Measurements from ENCODE around the gene MKS1.

MKS1 gene

DNA sequence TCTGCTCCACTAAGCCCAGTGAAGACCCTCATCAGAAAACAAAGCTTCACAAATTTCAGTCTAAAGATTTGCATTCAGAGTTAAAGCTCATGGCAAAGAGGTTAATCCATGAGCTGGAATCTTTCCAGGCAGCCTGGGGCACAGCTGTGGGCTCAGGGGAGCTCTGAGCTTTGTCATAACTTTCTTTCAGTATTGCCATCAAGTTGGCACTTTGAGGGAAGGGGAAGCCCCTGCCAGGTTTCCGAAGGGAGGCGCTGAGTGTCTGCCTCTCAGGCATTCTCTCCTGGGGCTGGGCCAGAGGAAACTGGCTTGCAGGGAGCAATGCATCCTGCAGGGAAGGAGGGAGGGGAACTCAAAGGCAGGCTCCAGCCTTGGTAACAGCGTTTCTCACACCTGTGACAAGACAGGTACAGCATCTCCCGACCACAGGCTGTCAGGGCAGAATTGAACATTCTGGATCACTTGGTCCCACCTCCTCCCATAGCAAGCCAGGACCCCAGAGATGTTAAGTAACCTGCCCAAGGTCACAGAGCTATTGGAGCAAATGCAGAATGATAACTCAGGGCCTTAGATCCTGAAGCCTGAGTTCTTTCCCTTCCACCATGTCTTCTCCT, 23.2 kb upstream of the MKS1 start:
- no peak for DNase-seq

DNA sequence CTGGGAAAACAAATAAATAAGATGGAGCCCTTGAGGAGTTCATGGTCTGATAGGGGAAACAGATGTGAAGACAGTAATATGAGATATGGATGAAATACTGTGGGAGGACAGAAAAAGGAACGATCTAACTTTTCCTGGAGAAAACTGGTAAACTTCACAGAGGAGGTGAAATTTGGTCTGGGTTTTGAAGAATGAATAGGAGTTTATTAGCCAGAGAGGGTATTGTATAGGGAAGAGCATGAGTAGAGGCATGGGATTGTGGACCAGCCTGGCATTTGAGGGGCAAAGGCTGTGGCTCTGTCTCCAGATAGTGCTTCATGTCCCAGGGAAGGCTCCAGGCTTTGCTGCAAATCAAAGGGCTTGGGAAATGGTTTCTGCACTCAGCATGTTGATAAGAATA, 20.9 kb upstream of the MKS1 start:
- no peak for DNase-seq

DNA sequence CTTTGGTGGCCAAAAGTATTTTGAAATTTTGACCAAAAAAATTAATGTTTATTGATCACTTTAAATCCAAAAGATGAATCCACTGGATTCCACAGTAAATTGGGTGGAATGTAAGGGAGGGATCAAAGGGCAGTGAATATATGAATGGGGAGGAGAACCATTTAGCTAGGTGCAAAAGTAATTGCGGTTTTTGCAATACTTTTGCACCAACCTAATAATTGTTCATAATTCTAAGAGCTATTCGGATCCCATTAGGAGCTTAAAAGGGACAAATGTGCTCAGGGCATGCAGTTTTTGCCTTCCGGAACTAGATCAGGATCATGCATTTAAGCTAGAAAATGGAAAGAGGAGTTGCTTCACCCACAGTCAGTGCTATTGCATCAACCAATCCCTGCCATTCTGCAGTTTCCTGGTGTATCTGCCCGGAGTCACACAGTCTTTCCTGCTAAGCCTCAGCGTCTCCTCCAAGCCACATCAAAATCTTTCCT, 19.1 kb upstream of the MKS1 start, which contains the start of gene LPO:
Gene LPO, plus strand, starts transcription at position 438 of the 488 bp plus-strand sequence. CDS start 4,396 bp downstream, outside the sequence.
- no peak for DNase-seq

DNA sequence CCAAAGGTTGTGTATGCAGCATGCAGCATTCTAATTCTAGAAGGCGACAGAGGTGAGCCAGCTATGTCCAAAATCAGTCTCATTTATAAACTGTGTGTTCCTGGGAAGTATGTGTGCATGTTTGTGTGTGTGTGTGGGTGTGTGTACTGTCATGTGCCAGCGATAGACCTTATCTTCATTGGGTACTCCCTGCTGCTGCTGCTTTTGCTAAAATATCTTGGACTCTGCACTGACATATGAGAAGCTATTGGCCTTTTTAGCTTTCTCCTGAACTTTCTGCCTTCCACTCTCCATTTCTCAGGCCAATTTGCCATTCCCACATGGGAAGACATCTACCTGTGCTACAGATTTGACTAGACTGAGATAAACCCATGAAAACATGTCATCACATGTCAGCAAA, 17.3 kb upstream of the MKS1 start:
- no peak for DNase-seq

DNA sequence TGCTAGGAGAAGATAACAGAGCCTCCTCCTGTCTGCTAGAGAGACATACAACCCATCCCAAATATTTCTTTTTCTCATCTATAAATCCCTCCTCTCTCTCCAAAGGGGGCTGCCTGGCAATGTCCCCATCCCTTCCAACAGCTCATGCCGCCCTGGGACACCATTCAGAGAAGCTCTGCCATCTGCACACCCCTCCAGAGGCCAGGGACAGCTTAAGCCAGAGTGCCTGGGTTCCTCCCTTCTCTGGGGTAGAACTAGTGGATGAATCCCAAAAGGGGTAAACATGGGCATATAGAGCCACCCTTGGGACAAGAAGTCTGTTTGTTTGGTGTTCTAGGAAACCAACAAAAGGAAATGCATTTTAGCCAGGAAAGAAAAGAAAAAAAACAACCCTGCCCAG, 16.8 kb upstream of the MKS1 start:
- no peak for DNase-seq

DNA sequence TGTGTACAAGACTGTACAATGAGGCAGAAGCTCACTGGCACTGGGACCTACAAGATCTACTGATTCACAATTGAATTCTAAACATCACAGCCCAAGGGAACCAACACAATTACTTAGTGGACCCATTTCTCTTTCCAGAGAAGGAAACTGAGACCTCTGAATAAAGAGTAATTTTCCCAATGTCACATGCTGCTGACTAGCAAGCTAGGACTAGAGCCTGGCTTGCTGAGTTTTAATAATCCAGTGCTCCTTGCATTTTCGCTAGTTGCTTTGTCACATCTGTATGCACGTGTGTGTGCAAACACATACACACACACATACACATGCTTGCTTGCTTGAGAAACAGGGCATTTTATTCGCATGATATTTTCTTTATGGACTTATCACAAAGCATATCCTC, 15.5 kb upstream of the MKS1 start:
- no peak for DNase-seq

DNA sequence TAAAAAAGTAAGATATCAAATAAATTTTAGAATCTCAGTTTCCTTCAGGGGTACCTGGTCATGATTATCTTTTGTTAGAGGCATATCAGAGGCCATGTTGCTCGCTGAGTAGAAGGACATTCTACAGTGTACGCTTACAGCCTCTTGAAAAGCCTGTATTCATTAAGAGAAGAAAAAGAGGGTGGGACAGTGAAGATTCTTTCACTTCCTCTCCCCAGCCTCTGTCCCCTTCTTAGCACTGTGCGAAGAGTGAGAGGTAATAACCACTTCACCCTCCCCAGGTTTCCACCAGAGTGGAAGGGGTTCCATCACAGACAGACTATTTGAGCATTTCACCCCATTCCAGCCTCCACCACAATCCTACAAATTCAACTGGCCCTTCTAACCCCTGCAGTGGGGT, 14.5 kb upstream of the MKS1 start:
- DNase-seq: no peak

DNA sequence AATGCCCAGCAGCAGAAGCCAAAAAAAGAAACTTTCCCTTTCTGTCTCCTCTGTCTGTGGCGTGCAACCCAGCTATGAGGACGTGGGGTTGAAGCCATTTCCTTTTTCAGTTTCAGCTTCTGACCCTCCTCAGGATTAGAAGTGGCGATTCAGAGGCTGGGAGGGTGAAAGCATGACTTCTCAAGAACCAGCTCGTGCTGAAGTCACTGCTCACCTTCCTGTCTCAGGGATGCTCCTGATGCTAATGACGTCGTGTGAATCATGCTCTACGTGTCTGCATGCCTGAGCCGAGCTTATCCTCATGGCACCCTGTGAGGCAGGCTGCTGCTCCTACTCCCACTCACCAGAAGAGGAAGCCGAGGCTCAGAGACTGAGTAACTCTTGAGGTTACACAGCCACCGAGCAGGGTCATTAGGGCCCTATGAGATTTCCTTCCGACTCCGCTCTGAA, 13.7 kb upstream of the MKS1 start:
- DNase-seq: no peak

DNA sequence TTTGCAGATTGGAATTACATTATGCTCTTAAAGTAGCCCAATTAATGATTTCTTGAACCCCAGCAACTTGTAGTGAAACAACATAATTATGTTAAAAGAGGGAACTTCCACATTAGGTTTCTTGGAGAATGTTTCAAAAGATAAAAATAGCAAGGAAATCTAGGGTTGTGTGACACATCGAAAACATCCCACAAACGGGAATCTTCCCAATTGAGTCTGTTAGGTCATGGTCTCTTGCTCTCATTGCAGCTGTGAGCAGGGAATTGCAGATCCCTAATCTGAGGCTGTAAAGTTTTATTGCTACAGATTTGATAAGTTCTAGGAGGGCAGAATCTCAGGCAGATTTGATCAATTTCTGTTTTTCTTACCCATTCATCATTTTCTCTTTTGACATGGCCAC, 12.6 kb upstream of the MKS1 start:
- DNase-seq: no peak

DNA sequence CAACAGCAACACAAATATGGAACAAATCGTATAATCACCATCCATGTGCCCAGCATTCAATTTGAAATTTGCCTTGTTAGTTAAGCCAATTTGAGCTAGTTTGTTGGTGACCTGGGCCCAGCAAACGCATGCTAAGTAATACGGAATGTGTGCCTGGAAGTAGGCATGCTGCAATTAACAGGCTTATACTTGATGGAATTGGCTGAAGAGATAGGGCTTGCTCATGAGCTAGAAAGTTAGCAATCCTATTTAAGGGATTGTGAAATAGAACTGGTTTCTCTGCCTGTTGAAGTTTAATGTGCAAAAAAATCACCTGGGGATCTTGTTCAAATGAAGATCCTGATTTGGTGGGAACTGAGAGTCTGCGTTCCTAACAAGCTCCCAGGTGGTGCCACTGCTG, 10.8 kb upstream of the MKS1 start:
- no peak for DNase-seq

DNA sequence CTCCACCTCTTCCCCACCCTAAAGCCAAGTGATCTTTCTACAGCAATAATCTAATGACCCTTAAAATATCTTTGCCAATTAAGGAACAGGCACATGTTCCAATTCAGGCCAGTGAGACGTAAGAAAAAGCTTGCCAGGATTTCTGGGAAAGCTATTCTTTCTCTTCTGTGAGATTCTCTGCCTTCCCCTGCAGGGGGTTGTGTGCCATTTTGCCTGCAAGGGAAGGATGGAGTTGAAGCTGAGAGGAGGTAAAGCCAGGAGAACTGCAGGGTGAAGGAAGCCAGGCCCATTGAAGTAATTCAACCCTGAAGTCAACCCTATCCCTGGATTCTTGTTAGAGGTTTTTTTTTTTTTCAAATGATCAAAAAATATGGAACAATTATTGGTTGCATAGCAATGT, 10.3 kb upstream of the MKS1 start:
- DNase-seq: no peak

DNA sequence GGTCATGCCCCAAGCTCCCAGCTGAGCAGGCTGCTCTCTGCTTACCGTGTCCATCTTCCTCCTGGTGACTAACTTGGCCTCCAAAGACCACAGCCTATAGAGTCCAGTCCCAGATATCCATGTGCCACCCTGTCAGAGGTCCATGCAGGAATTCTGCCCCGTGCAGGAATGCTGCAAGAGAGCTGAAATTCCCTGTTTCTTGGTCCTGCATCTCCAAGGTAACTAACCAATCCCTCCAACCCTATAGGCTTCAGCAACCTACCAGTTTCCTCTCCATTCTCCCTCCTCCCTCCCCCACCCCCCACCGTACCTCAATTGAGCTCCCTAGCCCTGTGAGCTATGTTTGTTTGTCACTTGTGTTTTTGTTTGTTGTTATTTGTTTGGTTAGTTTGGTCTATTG, 9.6 kb upstream of the MKS1 start:
- DNase-seq: no peak

DNA sequence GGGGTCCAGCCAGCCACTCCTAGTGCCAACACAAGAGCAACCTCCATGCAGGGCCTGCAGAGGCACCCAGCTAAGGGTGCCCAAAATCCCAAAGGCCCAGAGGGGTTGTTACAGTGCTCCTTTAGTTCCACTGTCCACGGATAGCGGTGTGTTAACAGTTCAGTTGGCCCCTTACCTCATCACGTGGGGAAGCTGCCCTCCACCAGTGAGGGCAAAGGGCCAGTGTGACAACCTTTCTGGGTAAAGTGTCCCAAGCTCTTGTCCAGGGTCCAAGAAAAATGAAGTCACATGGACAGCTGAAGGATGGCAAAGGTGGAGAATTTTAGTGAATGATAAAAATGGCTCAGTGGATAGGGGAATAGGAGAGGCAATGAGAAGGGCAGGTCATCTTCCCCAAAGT, 8.7 kb upstream of the MKS1 start:
- DNase-seq: no peak

DNA sequence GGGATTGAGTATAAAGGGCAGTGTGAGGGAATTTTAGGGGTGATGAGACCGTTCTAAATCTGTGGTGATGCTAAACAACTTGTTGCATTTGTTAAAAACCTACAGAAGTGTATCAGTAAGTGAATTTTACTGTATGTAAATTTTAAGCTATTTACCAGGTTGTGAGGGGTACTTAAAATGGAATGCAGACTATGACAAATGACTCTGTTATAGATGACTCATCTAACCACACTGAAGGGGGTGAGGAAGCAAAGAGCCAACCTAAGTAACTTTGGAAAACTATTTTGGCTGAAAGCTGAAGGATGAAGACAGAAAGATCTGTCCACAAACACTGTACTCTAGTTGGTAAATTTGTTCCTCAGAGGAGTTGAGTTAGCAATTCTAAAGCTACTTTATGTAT, 5.3 kb upstream of the MKS1 start:
- DNase-seq: no peak

DNA sequence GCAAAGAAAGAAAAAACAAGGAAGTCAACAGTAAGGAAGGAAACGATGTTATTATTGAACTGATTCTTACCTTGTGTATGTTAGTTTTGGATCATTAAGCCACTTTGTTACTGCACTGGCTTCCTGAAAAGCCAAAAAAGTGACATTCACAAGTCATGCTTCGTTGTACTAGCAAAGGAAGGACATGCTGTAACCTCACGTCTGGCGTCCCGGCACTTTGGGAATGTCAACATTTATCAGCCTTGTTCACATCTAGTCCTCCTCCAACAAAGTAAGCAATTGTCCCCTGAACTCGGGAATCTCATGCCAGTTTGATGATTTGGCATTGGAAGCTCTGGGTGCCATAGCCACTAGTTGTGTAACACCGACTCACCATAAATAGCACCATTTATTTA, 731 bp upstream of the MKS1 start:
- no peak for DNase-seq

DNA sequence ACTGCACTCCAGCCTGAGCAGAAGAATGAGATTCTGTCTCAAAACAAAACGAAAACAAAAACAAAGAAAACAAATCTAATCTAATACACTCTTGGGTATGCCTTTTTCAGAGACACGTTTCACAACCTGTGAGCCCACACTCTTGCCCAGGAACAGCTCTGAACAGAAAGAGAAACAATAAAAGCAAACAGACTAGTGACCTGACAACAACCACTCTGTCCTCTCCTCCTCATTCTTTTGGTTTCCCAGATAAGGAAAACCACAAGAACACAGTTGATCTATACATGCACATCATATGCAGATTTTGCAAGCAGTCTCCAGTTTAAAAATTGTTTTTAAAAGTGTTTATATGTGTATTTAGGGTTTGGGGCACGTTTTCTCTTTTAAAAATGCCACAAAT, 1.3 kb downstream of the MKS1 start:
- no peak for DNase-seq

DNA sequence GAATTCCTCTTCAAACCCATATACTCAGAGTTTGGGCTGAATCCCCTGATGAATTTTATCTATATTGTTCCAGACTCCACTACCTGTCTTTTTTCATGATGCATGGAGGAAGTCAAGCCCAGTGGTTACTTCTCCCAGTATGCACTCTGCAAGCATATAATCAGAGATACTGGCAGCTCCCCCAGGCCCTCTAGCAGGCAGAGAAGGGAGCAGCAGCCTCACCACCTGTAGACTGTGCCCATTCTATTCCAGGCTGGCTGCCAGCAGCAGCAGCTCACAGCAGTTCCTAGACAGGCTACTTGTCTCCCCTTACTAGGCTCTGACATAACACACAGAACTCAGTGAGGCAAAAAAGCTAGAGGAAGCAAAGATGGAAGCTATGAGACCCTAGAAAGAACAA, 3.4 kb downstream of the MKS1 start:
- no peak for DNase-seq

DNA sequence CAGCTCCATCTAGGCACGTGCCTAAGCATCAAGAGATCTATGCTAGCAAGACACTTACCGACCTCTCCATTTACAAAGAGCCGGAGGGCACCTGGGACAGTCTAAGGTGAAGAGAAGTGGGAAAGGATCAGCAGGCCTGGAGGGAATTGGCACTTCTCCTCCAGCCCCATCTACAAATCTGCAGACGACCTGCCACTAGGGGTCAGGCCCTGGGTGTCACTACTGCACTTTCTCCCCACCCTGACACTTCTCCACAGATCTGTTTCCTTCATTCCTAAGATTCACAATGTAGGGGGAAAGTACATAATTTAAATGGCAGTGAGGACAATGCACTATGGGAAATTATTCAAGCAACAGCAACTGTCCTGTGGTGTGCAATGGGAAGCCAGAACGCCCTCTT, 8.1 kb downstream of the MKS1 start:
- DNase-seq: no peak

DNA sequence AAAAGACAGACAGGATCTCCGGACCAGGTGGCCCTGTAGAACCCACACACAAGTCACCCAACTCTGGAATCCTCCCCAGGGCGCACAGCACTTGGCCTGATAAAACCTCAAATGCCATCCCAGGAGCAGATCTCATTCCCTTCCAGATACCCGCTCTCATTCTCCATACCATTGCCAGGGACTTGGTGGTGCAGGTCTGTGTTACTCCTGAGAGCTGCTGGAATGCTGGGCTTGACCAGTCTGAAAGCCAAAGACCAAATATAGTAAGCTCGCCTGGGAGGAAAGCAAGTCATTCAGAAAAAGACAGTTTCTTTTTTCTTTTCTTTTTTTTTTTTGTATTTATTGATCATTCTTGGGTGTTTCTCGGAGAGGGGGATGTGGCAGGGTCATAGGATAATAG, 10.7 kb downstream of the MKS1 start:
- DNase-seq: no peak

DNA sequence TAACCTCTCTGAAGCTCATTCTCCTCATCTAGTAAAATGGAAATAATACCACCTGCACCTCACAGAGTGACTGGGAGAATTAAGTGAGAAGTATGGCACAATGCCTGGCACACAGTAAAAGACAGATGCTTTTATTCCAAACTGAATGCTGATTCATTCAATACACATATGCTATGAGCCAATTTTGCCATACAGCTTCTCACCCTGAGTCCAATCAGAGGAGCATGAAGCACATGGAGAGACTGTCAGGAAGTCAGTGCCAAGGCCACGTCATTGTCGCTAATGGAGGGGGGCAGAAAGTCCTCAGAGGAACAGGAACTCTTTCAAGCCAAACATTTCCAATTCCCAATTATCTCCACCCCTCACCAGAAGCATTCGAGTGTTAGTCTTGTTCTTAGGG, 11.6 kb downstream of the MKS1 start:
- DNase-seq: no peak

DNA sequence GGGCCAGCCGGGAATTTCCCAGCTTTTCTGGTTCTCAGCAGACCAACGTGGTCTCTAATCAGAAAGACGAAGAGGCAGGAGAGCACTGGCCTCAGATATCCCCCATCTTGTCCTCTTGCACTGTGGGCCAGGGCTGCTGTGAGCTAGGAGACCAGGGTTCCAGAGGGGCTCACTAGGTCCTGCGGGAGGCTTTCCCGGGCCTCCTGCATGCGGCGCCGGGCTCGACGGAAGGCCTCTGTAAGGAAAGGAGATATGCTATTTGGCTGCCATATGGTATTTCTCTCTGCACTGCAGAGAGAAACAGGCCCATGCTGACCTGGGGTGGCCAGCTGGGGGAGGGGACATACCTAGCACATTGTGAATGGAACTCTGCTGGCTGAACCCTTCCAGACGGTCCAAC, 13.1 kb downstream of the MKS1 start:
- no peak for DNase-seq

DNA sequence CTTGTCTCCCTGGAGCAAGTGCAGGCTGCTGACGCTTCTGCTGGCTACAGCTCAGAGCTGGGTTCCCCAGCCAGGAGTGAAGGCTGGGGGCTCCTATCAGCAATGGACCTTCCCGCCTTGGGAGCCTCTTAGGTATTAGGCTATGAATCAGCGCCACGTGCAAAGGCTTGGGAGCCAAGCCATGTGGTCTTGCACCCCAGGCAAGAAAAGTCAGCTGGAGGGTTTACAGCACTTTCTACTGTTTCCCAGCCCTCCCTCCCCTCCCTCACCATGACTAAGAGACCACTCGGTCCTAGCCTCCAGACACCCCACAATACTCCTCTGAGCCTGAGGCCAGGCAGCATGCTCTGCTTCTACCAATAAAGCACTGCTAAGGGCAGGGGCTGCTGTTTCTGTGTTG, 14.3 kb downstream of the MKS1 start:
- DNase-seq: no peak

DNA sequence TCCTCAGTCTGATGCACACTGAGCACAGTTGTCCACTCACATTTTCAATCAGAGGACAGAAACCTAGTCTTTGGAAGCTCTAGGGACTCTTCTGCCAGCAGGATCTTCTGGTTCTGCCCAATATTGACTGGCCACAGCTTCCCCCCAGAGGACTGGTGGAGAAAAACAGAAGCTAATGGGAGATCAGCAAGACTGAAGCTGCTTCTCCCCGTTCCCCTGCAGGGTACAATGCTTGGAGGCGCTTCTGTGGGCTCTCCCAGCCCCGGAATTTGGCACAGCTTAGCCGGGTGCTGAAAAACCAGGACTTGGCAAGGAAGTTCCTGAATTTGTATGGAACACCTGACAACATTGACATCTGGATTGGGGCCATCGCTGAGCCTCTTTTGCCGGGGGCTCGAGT, 16.2 kb downstream of the MKS1 start:
- no peak for DNase-seq

DNA sequence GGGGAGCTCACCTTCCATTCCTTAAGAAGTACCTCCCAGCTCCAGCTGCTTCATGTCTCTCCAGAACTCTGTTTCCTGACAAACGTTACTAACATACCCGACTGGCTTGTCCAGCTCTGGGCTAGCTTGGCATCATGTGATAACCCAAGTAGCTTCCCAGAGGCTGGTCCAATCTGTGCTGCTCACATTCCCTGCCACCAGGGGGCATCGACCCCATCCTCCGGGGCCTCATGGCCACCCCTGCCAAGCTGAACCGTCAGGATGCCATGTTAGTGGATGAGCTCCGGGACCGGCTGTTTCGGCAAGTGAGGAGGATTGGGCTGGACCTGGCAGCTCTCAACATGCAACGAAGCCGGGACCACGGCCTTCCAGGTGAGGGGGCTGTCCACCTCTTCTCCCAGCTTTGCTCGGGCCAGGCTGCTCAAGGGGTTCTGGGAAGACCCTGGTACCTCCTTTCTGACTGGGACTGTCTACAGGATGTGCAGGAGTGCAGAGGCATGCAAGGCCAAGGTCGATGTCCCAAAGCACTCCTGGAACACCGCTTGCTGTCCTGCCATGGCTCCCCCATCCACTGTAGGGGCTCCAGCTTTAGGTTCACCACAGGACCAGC, 18.9 kb downstream of the MKS1 start:
- no peak for DNase-seq

DNA sequence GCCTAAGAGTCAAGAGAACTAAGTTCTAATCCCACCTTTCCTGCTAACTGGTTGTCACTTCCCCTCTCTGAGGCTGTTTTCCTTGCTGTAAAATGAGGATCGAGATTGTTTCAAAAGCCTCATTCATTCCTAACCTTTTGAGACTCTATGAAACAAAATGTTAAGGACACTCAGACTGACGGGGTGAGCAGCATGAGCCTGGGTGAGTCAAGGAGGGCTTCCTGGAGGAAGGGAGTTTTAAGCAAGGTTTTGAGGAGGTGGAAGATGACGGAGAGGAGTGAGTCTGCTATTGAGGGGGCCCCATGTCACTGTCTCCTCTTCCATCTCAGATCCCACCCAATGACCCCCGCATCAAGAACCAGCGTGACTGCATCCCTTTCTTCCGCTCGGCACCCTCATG, 22.4 kb downstream of the MKS1 start:
- DNase-seq: no peak
